ENCODE measurements around the gene SPDYC.
A peak's percentile ranks its signal among the peaks of the same experiment; 100 is the strongest.

SPDYC gene

DNA sequence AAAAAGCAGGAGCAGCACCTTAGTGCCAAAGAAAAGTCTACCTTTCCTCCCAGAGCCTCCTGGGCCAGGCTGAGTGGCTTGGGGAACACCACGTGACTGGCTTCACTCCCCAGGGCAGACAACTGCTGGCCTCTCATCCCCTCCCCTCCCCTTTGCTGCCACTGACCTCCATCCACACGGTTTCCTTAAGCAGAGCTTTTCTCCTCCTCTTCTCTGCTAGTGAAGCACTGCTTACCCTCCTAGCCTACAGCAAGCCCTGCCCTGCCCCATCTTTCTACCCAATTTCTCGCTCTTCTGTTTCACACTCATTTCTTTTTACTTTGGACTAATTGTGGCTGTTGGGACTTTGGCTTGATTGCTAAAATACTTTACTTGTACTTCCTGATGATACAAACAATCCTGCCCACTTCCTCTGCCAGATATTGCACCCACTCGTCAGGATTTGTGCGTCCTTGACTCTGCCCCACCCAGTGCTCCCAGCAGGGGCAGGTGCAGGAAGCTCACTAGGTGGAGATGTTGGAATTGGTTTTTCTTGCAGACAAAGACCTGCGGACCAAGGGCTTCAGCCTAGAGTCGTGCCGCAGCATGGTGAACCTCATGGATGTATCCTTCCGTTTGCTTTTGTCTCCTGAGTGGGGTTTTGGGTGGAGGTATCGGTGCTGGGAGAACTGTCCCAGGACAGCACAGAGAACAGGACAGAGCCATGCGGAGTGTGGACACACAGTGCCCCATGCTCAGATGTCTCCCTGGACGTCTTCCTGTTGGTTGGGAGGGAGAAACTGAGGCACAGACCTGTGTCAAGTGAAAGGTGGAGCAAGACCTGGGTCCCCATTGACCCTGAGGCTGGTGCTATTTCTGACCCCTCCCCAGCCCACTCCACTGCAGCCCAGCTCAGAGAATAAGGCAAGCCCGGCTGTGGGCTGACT is 39.0 kb downstream of the SPDYC start:
- no peak for DNase-seq

DNA sequence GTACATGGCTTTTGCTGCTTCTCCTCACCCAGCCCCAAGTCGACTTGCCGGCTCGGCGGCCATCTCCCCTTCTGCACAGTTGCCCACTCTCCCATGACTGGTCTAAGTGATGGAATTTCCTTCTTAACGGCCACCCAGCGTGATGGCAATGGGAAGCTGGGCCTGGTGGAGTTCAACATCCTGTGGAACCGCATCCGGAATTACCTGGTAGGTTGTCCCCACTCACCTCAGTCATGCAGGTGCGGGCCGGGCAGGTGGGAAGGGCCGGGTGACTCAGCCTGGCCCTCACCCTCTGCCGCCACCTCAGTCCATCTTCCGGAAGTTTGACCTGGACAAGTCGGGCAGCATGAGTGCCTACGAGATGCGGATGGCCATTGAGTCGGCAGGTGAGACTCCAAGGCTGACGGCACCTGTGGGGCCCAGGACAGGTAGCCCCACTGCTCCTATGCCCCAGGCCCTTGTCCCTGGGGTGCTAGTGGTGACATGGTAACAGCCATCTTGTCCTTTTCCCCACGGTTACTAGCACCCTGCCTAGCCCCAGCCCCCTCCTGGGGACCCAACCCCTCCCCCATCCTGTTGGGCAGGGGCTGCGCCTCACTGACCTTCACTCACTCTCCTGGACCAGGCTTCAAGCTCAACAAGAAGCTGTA is 39.8 kb downstream of the SPDYC start:
- DNase-seq, result no peak

DNA sequence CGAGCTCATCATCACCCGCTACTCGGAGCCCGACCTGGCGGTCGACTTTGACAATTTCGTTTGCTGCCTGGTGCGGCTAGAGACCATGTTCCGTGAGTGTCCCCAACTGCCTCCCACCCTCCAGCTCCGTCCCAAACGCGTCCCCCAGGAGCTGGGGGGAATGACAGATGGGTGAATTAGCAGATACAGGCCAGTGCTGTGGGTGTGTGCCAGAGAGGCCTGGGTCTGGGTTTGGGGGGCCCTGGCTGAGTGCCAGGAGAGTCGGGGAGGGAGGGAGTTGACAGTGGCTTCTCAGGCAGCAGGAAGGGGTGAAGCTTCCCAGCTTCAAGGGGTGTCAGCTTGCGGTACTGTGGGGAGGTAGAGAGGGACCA is 40.3 kb downstream of the SPDYC start:
- DNase-seq, result no peak

DNA sequence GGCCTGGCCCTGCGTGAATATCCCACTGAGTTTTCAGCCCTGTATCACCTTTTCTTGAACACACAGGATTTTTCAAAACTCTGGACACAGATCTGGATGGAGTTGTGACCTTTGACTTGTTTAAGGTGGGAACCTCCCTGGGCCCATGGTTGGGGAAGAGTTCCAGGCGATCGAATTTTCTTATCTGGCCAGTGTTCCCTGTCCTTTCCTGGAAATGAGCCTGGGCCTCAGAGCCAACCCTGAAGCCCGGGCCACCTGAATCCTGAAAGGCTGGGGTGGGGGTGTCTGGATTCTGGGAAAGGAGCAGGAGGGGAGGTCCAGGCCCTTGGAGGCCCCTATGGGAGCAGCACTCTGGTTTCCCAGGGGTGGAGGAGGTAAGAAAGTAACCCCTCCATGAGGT is 40.7 kb downstream of the SPDYC start:
- DNase-seq, result no peak

DNA sequence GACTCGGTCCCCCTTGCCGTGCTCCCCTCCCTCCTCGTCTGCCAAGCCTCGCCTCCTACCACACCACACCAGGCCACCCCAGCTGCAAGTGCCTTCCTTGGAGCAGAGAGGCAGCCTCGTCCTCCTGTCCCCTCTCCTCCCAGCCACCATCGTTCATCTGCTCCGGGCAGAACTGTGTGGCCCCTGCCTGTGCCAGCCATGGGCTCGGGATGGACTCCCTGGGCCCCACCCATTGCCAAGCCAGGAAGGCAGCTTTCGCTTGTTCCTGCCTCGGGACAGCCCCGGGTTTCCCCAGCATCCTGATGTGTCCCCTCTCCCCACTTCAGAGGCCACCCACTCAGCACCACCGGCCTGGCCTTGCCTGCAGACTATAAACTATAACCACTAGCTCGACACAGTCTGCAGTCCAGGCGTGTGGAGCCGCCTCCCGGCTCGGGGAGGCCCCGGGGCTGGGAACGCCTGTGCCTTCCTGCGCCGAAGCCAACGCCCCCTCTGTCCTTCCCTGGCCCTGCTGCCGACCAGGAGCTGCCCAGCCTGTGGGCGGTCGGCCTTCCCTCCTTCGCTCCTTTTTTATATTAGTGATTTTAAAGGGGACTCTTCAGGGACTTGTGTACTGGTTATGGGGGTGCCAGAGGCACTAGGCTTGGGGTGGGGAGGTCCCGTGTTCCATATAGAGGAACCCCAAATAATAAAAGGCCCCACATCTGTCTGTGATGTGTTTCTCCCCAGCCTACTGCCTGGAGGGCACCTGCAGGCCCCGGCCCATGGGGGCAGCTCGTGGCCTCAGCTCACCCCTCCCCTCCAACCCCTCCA is 41.5 kb downstream of the SPDYC start:
- DNase-seq, result no peak

DNA sequence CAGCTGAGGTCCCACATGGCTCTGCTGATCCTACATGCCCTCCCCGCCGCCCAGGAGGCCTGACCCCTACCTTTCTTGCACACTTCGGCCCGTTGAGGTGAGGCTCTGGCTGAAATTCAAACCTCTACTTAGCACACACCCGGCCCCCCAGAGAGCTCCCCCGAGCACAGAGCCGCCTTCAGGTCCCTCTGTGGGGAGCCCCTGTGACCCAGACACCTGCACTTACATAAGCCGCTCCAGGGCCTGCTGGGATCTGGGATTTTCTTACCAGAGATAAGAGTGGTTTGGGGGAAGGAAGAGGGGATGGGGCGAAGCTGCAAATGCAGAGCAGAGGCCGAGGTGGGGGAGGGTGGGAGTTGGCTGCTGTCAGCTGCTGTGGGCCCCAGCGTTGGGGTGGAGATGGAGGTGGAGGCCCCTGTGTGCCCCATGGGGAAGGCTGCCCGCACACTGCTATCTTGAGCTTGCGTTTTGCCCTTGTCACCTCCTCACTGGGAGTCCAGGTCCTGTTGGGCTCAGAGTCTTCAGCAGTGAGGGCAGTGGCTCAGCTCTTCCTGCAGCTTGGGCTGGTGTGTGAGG is 42.3 kb downstream of the SPDYC start:
- DNase-seq, result no peak

DNA sequence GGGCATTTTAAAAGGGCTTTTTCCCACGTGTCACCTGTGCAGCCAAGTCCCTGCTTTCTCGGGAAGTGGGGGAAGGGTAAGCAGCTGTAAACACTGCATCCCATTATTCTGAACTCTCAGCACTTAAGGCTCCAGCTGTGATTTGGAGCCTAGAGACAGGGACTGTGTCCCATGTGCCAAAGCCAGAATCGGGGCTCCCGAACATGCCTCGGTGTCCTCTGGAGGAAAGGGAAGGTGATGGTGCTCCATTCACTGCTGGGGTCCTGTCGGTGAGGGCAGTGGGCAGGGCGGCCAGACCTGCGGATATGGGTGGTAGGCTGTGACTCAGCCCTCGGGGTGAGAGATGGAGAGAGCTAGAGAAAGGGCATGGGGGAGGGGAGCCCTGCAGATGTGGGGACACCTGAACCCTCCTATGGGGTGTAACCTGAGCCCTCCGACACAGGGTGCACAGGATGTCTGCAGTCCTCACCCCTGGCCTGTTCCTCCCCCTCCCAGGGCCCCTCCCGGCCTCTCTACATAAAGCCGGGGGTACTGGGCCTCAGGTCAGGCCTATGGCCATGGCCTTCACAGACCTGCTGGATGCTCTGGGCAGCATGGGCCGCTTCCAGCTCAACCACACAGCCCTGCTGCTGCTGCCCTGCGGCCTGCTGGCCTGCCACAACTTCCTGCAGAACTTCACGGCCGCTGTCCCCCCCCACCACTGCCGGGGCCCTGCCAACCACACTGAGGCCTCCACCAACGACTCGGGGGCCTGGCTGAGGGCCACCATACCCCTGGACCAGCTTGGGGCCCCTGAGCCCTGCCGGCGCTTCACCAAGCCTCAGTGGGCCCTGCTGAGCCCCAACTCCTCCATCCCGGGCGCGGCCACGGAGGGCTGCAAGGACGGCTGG is 43.5 kb downstream of the SPDYC start:
- no peak for DNase-seq

DNA sequence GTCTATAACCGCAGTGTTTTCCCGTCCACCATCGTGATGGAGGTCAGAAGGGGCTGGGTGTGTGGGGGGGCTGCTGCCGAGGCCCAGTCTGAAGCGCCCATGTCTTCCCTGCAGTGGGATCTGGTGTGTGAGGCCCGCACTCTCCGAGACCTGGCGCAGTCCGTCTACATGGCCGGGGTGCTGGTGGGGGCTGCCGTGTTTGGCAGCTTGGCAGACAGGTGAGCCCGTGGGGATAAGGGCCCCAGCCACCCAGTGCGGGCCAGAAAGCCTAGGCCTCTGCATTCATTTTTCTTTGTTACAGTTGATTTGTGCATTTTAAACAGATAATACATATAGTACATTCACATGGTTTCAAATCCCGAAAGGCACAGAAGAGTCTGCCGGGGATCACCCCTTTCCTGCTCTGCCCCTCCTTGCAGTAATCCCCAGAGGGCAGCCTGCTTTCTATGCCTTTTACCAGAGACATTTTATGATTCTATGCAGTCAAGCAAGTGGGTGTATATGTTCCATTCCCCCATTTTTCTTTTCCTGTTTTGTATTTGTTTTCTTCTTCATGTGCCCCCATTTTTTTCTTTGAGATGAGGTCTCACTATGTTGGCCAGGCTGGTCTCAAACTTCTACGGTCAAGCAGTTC is 44.3 kb downstream of the SPDYC start:
- DNase-seq, result no peak

DNA sequence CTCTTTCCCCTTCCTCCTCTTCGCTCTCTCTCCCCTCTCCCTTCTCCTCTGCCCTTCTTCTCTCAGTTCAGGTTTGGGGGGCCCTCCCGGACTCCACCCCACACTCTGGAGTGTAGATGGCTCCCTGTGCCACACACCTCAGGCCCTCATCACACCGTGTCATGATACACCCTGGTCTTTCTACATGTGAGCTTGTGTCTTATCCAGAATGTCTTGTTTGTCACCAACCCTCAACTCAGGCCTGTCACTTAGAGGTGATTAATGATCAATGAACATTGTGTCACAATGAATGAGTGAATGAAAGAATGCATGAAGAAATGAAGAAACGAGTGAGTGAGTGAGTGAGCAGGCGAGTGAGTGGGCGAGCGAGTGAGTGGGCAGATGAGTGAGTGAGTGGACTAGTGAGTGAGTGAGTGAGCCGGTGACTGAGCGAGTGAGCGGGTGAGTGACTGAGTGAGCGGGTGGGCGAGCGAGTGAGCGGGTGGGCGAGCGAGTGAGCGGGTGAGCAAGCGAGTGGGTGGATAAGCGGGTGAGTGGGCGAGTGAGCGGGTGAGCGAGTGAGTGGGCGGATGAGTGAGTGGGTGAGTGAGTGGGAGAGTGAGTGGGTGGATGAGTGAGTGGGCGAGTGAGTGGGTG is 45.5 kb downstream of the SPDYC start:
- DNase-seq, result no peak

DNA sequence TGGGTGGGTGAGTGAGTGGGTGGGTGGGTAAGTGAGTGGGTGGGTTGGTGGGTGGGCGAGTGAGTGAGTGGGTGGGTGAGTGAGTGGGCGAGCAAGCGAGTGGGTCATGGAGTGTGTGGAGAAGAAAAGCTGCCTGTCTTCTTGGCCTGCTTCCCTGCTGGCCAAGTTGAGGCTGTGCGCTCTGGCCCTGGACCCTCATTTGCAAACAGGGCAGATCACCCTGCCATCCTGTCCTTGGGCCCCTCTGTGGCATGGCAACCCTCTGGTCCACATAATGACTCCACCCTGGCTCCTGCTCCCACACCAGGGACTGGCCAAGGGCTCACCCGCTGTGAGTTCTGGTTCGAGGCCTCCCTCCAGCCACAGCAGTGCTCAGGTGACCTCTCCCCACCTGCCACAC is 46.8 kb downstream of the SPDYC start:
- DNase-seq, result no peak

DNA sequence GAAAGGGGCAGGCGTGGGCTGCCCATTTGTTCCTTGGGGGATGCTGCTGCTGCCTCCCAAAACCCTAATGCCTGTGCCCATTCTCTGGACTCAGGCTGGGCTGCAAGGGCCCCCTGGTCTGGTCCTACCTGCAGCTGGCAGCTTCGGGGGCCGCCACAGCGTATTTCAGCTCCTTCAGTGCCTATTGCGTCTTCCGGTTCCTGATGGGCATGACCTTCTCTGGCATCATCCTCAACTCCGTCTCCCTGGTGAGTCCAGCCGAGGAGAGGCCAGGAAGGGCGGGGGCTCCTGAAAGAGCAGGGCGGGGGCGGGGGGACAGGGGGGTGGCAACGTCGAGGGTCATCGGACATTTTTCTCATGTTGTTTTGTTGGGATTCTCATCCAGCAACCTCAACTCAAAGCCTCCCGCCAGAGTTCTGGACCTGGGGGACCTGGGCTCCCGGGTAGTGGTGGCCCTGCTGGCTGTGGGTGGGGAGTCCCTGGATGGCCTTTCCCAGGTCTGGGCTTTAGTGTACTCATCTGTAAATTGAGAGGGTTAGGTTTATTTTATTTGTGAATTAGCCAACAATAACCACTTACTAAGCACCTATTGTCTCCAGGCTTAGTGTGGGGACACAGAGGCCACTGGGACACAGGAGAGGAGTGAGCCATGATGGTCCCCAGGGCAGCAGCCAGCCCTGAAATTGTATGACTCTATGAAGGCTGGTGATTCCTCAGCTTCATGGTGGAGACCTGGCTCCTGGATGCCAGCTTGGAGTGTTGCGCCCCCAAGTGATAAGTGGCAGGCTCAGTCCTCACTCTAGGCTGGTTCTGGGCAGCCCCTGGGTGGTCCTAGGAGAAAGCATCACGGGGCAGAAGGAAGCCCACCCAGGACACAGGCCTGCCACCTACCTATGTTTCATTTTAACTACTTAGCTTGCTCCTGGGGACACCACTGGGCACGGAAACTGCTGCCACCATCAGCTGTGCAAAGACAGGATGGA is 47.7 kb downstream of the SPDYC start:
- DNase-seq, result no peak

DNA sequence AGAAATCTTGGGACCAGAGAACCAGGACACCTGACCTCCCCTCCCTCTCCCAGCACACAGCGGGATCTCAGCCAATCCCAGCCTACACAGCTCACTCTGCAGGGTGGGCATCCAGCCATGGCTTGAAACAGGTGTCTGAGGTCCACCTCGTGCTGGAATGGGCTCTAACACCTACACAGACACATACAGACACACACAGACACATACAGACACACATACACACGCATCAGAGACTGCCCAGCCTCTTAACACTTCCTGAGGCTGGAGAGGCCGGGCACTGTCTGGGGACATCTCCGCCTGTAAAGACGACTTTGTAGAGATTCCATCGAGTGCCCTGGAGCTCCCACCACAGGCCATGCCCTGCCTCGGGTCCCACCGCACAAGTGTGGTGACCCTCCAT is 48.4 kb downstream of the SPDYC start:
- no peak for DNase-seq

DNA sequence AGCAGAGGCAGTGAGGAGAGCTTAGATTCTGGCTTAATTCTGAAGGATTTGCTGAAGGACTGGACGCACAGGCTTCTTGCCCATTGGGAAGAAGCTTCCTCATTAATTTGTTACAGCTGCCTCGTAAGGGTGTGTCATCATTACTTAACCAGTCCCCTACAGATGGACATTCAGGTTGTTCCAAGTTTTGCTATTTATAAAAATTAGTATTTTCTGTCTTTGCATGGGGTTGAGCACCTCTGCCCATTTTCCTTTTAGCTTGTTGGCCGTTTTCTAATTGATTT is 49.8 kb downstream of the SPDYC start:
- DNase-seq, result peak; percentile 32

DNA sequence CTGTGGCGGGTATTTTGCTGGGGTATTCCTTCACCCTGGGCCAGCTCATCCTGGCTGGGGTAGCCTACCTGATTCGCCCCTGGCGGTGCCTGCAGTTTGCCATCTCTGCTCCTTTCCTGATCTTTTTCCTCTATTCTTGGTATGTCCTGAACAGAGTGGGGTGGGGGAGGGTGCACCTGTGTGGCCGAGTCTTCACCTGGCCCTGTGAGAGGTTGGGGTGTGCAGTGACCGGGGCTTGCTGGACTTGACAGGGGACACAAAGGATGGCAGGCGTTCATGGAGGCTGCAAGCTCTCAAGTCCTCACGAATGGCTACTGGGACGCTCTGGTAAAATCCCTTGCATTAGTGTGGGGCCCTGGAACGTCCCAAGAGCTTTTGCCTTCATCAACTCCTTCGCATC is 51.0 kb downstream of the SPDYC start:
- no peak for DNase-seq

Measured in suppressor macrophage treated with lipopolysaccharide for 4 hours (primary cell).